HepG2 (cell line): ENCODE results near the gene TP53TG5. TPM values are rescaled to one million over a fixed set of nuclear protein-coding genes. Genes with fewer than 3 reads are reported as not detected.

Experiments
- ATF7-NPFF ChIP-seq: sonication (generic); formaldehyde crosslinking; IDR thresholded peaks from 2 replicates; pipeline ENCODE4 v1.8.1; 2023; ENCODE audit warnings: mild to moderate bottlenecking, low read depth, missing genetic modification reagents, moderate library complexity
- EHMT2 ChIP-seq: fragments of 200-600 bp; sonication (generic); IDR thresholded peaks from 2 replicates; pipeline ENCODE4 v1.7.0; 2017; ENCODE audit warnings: antibody characterized with exemption, low read depth, low read length, borderline replicate concordance
- KAT8 ChIP-seq: IDR thresholded peaks from 2 replicates; pipeline ENCODE4 v1.6.1; 2016; ENCODE audit warnings: missing genetic modification reagents, missing compliant biosample characterization
- KMT2B ChIP-seq: IDR thresholded peaks from 2 replicates; pipeline ENCODE4 v1.6.1; 2016; ENCODE audit warnings: missing genetic modification reagents, missing compliant biosample characterization
- RXRA ChIP-seq: sonication (generic); formaldehyde crosslinking; IDR thresholded peaks from 2 replicates; pipeline ENCODE4 v1.5.1; 2020; ENCODE audit warnings: missing genetic modification reagents
- STAT5B ChIP-seq: sonication (generic); formaldehyde crosslinking; IDR thresholded peaks from 2 replicates; pipeline ENCODE4 v1.4.0; 2020; ENCODE audit warnings: missing genetic modification reagents
- TAF1 ChIP-seq: sonication (generic); formaldehyde crosslinking; IDR thresholded peaks from 2 replicates; pipeline ENCODE4 v1.4.0; 2020; ENCODE audit warnings: missing genetic modification reagents
- ZNF180 ChIP-seq: sonication (generic); formaldehyde crosslinking; IDR thresholded peaks from 2 replicates; pipeline ENCODE4 v1.4.0; 2020; ENCODE audit warnings: low read depth, missing genetic modification reagents, borderline replicate concordance
- ZNF20 ChIP-seq: sonication (generic); formaldehyde crosslinking; IDR thresholded peaks from 2 replicates; pipeline ENCODE4 v1.4.0; 2020; ENCODE audit warnings: mild to moderate bottlenecking, moderate library complexity, missing genetic modification reagents
- ZNF207 ChIP-seq: fragments of 450-650 bp; IDR thresholded peaks from 2 replicates; pipeline ENCODE4 v1.6.1; 2016; ENCODE audit warnings: antibody characterized with exemption, borderline replicate concordance
- ZNF530 ChIP-seq: sonication (generic); formaldehyde crosslinking; IDR thresholded peaks from 2 replicates; pipeline ENCODE4 v1.5.0; 2020; ENCODE audit warnings: low read depth, mild to moderate bottlenecking, missing genetic modification reagents
- ZNF781 ChIP-seq: sonication (generic); formaldehyde crosslinking; IDR thresholded peaks from 2 replicates; pipeline ENCODE4 v1.5.1; 2020; ENCODE audit warnings: borderline replicate concordance, mild to moderate bottlenecking, missing genetic modification reagents; ENCODE audit errors: not compliant biosample characterization
- polyA plus RNA-seq, 8 experiments: library from polyadenylated mRNA; depleted of rRNA in 3 of 8; stranded (reverse) in 7 of 8; unstranded in 1 of 8; fragments of >200 nt; fragmentation: Illumina TruSeq in 4 of 8; extraction: Trizol in 4 of 8; gene quantifications; 2 replicates each; pipeline versions ENCODE4 v1.2.1 to v1.2.3, GENCODE V29; 2011 to 2016; ENCODE audit warnings: low read depth in 4 of 8, missing spikeins in 1 of 8, mixed read lengths in 1 of 8; ENCODE audit not compliant: insufficient read depth in 1 of 8
- total RNA-seq, 5 experiments: library from RNA; depleted of rRNA; stranded (reverse); fragments of >200 nt; fragmentation: Illumina TruSeq; extraction: Trizol; gene quantifications; 2 replicates each; pipeline ENCODE4 v1.2.3, GENCODE V29; 2016; ENCODE audit warnings: low read depth in 1 of 5
- TF ChIP-seq, protein P1 (sequence below): sonication (generic); formaldehyde crosslinking; IDR thresholded peaks from 2 replicates; pipeline ENCODE4 v1.4.0; 2020; ENCODE audit warnings: missing genetic modification reagents, mild to moderate bottlenecking, borderline replicate concordance
- TF ChIP-seq, protein P2 (sequence below): sonication (generic); formaldehyde crosslinking; IDR thresholded peaks from 2 replicates; pipeline ENCODE4 v1.4.0; 2020; ENCODE audit warnings: mild to moderate bottlenecking, missing genetic modification reagents
- TF ChIP-seq, protein P3 (sequence below): sonication (generic); formaldehyde crosslinking; IDR thresholded peaks from 2 replicates; pipeline ENCODE4 v1.8.1; 2023; ENCODE audit warnings: mild to moderate bottlenecking, missing genetic modification reagents
- TF ChIP-seq, protein P4 (sequence below): sonication (generic); formaldehyde crosslinking; IDR thresholded peaks from 2 replicates; pipeline ENCODE4 v1.9.0; 2021; ENCODE audit warnings: mild to moderate bottlenecking, missing genetic modification reagents

The TP53TG5 gene
- total and polyA plus RNA-seq, 2 of the 13 experiments (the other 11 are each of a cell fraction or from before 2014, with no cell fraction given), result 0.11 TPM; not detected in 1

DNA sequence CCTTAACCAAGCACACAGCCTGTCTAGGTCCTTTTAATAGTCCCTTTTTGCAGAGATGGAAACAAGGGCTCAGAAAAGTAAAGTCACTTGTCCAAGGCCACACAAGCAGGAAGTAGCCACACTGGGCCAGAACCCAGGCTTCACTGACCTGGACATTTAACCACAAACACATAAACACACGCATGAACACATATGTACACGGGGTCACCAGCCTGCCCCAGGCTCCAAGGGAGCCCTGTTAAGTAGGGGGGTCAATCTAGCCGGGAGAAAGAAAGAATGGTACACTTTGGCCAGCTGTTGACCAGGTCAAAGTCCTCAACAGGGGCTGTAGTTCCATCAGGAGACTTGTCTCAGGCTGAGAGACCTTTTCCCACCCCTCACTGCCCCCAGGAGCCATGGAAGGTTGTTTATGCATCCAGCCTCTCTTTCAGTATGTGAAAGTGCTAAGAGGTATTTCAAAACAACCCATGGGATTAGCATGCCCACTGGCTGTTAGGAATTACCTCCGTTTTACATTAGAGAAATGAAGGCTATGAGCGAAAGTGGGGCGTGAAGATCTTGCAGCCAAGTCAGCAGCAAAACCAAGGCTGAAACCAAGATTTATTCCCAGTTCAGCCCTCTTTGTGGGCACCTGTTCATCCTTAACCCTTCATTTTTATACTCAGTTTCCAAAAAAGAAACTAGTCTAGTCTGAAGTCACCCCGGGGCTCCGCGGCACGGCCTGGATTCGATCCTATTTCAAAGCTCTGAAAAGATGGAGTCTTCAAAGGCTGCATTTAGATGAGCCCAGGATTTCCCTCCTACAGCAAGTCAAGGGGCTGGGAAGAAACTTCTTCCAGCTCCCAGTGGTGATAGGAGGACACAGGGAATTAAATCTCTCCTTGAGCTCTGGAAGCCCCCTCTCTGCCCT, 39.7 kb downstream of the TP53TG5 start (continued):
- TF ChIP-seq, protein P1, sequence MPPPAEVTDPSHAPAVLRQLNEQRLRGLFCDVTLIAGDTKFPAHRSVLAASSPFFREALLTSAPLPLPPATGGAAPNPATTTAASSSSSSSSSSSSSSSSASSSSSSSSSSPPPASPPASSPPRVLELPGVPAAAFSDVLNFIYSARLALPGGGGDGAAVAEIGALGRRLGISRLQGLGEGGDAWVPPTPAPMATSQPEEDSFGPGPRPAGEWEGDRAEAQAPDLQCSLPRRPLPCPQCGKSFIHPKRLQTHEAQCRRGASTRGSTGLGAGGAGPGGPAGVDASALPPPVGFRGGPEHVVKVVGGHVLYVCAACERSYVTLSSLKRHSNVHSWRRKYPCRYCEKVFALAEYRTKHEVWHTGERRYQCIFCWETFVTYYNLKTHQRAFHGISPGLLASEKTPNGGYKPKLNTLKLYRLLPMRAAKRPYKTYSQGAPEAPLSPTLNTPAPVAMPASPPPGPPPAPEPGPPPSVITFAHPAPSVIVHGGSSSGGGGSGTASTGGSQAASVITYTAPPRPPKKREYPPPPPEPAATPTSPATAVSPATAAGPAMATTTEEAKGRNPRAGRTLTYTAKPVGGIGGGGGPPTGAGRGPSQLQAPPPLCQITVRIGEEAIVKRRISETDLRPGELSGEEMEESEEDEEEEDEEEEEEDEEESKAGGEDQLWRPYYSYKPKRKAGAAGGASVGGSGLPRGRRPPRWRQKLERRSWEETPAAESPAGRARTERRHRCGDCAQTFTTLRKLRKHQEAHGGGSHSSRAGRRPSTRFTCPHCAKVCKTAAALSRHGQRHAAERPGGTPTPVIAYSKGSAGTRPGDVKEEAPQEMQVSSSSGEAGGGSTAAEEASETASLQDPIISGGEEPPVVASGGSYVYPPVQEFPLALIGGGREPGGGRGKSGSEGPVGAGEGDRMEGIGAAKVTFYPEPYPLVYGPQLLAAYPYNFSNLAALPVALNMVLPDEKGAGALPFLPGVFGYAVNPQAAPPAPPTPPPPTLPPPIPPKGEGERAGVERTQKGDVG, result no peak
- TF ChIP-seq ZNF20 (CRISPR knock-in tag) (no peak), KAT8 (peak; percentile 34; the same call in 1 of the 2 replicates), ZNF530 (CRISPR knock-in tag) (no peak), ZNF781 (CRISPR knock-in tag) (no peak), TAF1 (no peak), STAT5B (CRISPR knock-in tag) (no peak), RXRA (CRISPR knock-in tag) (peak; percentile 59), ATF7-NPFF (CRISPR knock-in tag) (peak; percentile 17; the same call in 1 of the 2 replicates), KMT2B (peak; percentile 43; the same call in 1 of the 2 replicates), ZNF180 (CRISPR knock-in tag) (no peak), EHMT2 (no peak), ZNF207 (no peak)
- TF ChIP-seq, protein P2, sequence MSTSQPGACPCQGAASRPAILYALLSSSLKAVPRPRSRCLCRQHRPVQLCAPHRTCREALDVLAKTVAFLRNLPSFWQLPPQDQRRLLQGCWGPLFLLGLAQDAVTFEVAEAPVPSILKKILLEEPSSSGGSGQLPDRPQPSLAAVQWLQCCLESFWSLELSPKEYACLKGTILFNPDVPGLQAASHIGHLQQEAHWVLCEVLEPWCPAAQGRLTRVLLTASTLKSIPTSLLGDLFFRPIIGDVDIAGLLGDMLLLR (CRISPR knock-in tag), result no peak
- TF ChIP-seq, protein P3, sequence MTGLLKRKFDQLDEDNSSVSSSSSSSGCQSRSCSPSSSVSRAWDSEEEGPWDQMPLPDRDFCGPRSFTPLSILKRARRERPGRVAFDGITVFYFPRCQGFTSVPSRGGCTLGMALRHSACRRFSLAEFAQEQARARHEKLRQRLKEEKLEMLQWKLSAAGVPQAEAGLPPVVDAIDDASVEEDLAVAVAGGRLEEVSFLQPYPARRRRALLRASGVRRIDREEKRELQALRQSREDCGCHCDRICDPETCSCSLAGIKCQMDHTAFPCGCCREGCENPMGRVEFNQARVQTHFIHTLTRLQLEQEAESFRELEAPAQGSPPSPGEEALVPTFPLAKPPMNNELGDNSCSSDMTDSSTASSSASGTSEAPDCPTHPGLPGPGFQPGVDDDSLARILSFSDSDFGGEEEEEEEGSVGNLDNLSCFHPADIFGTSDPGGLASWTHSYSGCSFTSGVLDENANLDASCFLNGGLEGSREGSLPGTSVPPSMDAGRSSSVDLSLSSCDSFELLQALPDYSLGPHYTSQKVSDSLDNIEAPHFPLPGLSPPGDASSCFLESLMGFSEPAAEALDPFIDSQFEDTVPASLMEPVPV (CRISPR knock-in tag), result no peak
- TF ChIP-seq, protein P4, sequence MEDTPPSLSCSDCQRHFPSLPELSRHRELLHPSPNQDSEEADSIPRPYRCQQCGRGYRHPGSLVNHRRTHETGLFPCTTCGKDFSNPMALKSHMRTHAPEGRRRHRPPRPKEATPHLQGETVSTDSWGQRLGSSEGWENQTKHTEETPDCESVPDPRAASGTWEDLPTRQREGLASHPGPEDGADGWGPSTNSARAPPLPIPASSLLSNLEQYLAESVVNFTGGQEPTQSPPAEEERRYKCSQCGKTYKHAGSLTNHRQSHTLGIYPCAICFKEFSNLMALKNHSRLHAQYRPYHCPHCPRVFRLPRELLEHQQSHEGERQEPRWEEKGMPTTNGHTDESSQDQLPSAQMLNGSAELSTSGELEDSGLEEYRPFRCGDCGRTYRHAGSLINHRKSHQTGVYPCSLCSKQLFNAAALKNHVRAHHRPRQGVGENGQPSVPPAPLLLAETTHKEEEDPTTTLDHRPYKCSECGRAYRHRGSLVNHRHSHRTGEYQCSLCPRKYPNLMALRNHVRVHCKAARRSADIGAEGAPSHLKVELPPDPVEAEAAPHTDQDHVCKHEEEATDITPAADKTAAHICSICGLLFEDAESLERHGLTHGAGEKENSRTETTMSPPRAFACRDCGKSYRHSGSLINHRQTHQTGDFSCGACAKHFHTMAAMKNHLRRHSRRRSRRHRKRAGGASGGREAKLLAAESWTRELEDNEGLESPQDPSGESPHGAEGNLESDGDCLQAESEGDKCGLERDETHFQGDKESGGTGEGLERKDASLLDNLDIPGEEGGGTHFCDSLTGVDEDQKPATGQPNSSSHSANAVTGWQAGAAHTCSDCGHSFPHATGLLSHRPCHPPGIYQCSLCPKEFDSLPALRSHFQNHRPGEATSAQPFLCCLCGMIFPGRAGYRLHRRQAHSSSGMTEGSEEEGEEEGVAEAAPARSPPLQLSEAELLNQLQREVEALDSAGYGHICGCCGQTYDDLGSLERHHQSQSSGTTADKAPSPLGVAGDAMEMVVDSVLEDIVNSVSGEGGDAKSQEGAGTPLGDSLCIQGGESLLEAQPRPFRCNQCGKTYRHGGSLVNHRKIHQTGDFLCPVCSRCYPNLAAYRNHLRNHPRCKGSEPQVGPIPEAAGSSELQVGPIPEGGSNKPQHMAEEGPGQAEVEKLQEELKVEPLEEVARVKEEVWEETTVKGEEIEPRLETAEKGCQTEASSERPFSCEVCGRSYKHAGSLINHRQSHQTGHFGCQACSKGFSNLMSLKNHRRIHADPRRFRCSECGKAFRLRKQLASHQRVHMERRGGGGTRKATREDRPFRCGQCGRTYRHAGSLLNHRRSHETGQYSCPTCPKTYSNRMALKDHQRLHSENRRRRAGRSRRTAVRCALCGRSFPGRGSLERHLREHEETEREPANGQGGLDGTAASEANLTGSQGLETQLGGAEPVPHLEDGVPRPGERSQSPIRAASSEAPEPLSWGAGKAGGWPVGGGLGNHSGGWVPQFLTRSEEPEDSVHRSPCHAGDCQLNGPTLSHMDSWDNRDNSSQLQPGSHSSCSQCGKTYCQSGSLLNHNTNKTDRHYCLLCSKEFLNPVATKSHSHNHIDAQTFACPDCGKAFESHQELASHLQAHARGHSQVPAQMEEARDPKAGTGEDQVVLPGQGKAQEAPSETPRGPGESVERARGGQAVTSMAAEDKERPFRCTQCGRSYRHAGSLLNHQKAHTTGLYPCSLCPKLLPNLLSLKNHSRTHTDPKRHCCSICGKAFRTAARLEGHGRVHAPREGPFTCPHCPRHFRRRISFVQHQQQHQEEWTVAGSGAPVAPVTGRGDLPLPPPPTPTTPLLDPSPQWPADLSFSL (CRISPR knock-in tag), result no peak
